Tibial nerve (tissue), 4 donors: ENCODE measurements around the gene UCK2.

Experiments used
- CTCF ChIP-seq, 5 experiments: fragments of 200-600 bp in 3 of 5; fragments of 450-650 bp in 2 of 5; sonication (generic) in 3 of 5; IDR thresholded peaks; one replicate each; pipeline ENCODE4 v1.5.1; 2016 to 2019; ENCODE audit warnings: antibody characterized with exemption in 5 of 5, mild to moderate bottlenecking in 3 of 5, moderate library complexity in 2 of 5
- EP300 ChIP-seq, 2 donors: sonication (generic); formaldehyde crosslinking; IDR thresholded peaks; one replicate each; pipeline ENCODE4 v1.6.1; 2017; ENCODE audit warnings: antibody characterized with exemption in 2 of 2, mild to moderate bottlenecking in 1 of 2
- POLR2A ChIP-seq, 2 donors: fragments of 450-650 bp; IDR thresholded peaks; one replicate each; pipeline ENCODE4 v1.6.1; 2017; ENCODE audit warnings: antibody characterized with exemption in 2 of 2, mild to moderate bottlenecking in 2 of 2, moderate library complexity in 2 of 2

GRCh38 chr1:165917166-165917565, 89.8 kb downstream of the UCK2 start:
- TF ChIP-seq POLR2A (IDR thresholded peaks at IDR 0.05) (no peak), CTCF (IDR thresholded peaks at IDR 0.05) (no peak), EP300 (IDR thresholded peaks at IDR 0.05) (no peak)
